HT1080 (cell line): ENCODE measurements around the gene SMC1A. TPM values are rescaled to one million over a fixed set of nuclear protein-coding genes. Genes with fewer than 3 reads are reported as not detected.
"Not testable (repeated sequence)": the region's sequence is repeated elsewhere in the genome, so short reads cannot be mapped to it uniquely, and the experiment has no call there.

ENCODE experiments used
- DNase-seq: peaks from one replicate; pipeline ENCODE4 v3.0.0-alpha.2; 2015; ENCODE audit warnings: low read depth
- polyA plus RNA-seq, 2 experiments: library from polyadenylated mRNA; depleted of rRNA; stranded (reverse); fragments of >200 nt; gene quantifications; 2 replicates each; pipeline ENCODE4 v1.2.3, GENCODE V29; 2015
- total RNA-seq: library from RNA; depleted of rRNA; stranded (reverse); fragments of >200 nt; shearing (Covaris generic); gene quantifications from 2 replicates; pipeline ENCODE4 v1.2.3, GENCODE V29; 2014; rRNA removed

SMC1A gene
- 18.6 and 26.0 TPM in 2 replicates for total RNA-seq
- 16.3 and 16.7 TPM in 2 replicates for polyA plus RNA-seq (2015; cell fraction: cytosol; rRNA removed)
- polyA plus RNA-seq (2015; cell fraction: nucleus; rRNA removed) = 41.8 and 43.9 TPM in 2 replicates

- peak; percentile 94 for DNase-seq
These were observed at the start of gene SMC1A for GRCh38 chrX:53422086-53422860. TSS of gene SMC1A (minus strand) at chrX:53422654. CDS start at chrX:53422600, 54 bp downstream.

- no peak for DNase-seq
These were observed 48.9 kb upstream of the SMC1A start for GRCh38 chrX:53471346-53471745.

GRCh38 chrX:53468659-53469058, 46.2 kb upstream of the SMC1A start:
- not testable (repeated sequence) for DNase-seq

- DNase-seq = no peak
These were observed 35.6 kb upstream of the SMC1A start for GRCh38 chrX:53458082-53458481.

GRCh38 chrX:53456254-53456653, 33.8 kb upstream of the SMC1A start:
- no peak for DNase-seq

- DNase-seq = no peak
These were observed 30.4 kb upstream of the SMC1A start for GRCh38 chrX:53452812-53453211.

- DNase-seq = no peak
These were observed 27.2 kb upstream of the SMC1A start for GRCh38 chrX:53449632-53450031.

- no peak for DNase-seq
These were observed 25.0 kb upstream of the SMC1A start for GRCh38 chrX:53447441-53447840.

- no peak for DNase-seq
These were observed 23.5 kb upstream of the SMC1A start for GRCh38 chrX:53445977-53446376.

GRCh38 chrX:53442322-53442631, 19.8 kb upstream of the SMC1A start:
- no peak for DNase-seq

GRCh38 chrX:53441531-53442321, 19.3 kb upstream of the SMC1A start:
- peak; percentile 37 for DNase-seq

- DNase-seq = peak; percentile 62
These were observed 18.4 kb upstream of the SMC1A start for GRCh38 chrX:53440621-53441517.

GRCh38 chrX:53440101-53440500, 17.6 kb upstream of the SMC1A start:
- DNase-seq = no peak

GRCh38 chrX:53438832-53439230, 16.4 kb upstream of the SMC1A start:
- no peak for DNase-seq

GRCh38 chrX:53438174-53438831, 15.8 kb upstream of the SMC1A start:
- no peak for DNase-seq

- DNase-seq = no peak
These were observed 14.8 kb upstream of the SMC1A start for GRCh38 chrX:53437206-53437605.

- DNase-seq = peak; percentile 37
These were observed 13.5 kb upstream of the SMC1A start for GRCh38 chrX:53435997-53436396.

- peak; percentile 78 for DNase-seq
These were observed 11.5 kb upstream of the SMC1A start, which contains the start of gene HSD17B10 for GRCh38 chrX:53433651-53434639. TSS of gene HSD17B10 (minus strand) at chrX:53434370. CDS start at chrX:53434345, 25 bp downstream.

- DNase-seq = no peak
These were observed 7.8 kb upstream of the SMC1A start for GRCh38 chrX:53430231-53430630.

GRCh38 chrX:53429755-53430154, 7.3 kb upstream of the SMC1A start:
- DNase-seq = no peak
